Measurements from ENCODE around the gene CDC42EP1.

DNA sequence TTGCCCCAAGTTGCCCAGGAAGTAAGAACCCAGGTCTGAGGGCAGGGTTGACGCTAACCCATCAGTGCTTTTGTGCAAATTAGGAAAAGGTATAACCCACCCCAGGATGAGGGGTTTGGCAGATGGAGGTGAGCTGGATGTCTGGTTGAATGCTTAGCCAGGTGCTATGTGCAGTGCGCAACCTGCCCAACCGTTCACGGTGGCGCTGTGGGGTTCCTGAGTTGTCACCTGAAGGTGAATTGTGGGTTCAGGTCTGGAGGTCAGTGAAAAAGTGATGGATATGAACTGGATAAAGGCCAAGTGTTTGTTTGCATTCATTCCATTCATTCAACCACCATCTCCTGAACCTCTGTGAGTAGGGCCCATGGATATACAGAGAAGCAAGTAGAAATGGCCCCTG is 34.0 kb downstream of the CDC42EP1 start:
- TF ChIP-seq, protein P1, sequence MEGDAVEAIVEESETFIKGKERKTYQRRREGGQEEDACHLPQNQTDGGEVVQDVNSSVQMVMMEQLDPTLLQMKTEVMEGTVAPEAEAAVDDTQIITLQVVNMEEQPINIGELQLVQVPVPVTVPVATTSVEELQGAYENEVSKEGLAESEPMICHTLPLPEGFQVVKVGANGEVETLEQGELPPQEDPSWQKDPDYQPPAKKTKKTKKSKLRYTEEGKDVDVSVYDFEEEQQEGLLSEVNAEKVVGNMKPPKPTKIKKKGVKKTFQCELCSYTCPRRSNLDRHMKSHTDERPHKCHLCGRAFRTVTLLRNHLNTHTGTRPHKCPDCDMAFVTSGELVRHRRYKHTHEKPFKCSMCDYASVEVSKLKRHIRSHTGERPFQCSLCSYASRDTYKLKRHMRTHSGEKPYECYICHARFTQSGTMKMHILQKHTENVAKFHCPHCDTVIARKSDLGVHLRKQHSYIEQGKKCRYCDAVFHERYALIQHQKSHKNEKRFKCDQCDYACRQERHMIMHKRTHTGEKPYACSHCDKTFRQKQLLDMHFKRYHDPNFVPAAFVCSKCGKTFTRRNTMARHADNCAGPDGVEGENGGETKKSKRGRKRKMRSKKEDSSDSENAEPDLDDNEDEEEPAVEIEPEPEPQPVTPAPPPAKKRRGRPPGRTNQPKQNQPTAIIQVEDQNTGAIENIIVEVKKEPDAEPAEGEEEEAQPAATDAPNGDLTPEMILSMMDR (conservative IDR thresholded peaks at IDR 0.05; ENCODE audit: low read depth, low read length) = 0 out of 2 replicates have a peak, but pooled peaks have one; percentile 13
- TF ChIP-seq EZH2 (IDR thresholded peaks at IDR 0.05; ENCODE audit: low read length, unreplicated experiment) (no peak), EZH2phosphoT487 (IDR thresholded peaks at IDR 0.05; ENCODE audit: borderline replicate concordance, low read length) (no peak)
